ENCODE measurements around the gene KIF26B. TPM values are rescaled to one million over a fixed set of nuclear protein-coding genes. Genes with fewer than 3 reads are reported as not detected.

KIF26B gene
- total and polyA plus RNA-seq, 2 of the 4 experiments (the other 2 are of a cell fraction), result 0.53 to 0.54 TPM

- H4K20me1 ChIP-seq (ENCODE audit: insufficient read depth, low read length), result no peaks in the 10 kb centered on the region
- no peak overlapping the region for H2AFZ ChIP-seq (replicated peaks; ENCODE audit: low read length, poor library complexity)
- no peak overlapping the region for H2AK5ac ChIP-seq (ENCODE audit: low read depth, low read length)
- no peaks in the 10 kb centered on the region for H3K27me3 ChIP-seq (ENCODE audit: control insufficient read depth, insufficient read depth, low read length)
- H2BK120ac ChIP-seq (ENCODE audit: low read depth, low read length), result no peak overlapping the region
- CTCF ChIA-PET, result no interaction called here
- H4K5ac ChIP-seq (ENCODE audit: low read depth, low read length), result no peak overlapping the region
- DNase-seq (no peak), ATAC-seq (ENCODE audit: low read depth) (no peak)
- no peak overlapping the region for H2BK15ac ChIP-seq (ENCODE audit: low read depth, low read length)
- no peak overlapping the region for H3K18ac ChIP-seq (ENCODE audit: low read depth, low read length)
- no peak overlapping the region for H3K14ac ChIP-seq (replicated peaks; ENCODE audit: low read depth, low read length)
- H3K4me1 ChIP-seq (ENCODE audit: control insufficient read depth, insufficient read depth, low read length), result peaks cover 9% of the 10 kb centered on the region; the same call in 1 of the 2 replicates
- H3K79me1 ChIP-seq (ENCODE audit: low read depth in 1 of 2, low read length in 2 of 2), result no peaks in the 10 kb centered on the region
- H3K23ac ChIP-seq (ENCODE audit: low read depth, low read length), result no peak overlapping the region
- in situ Hi-C loops (cut with MboI; ENCODE audit: low sequenced_read_pairs) (no loop called here), intact Hi-C loops (cut with micrococcal nuclease) (no loop called here), dilution Hi-C loops (cut with HindIII; ENCODE audit: low sequenced_read_pairs, unreplicated experiment) (no loop called here)
- peaks cover 21% of the 10 kb centered on the region for H3K36me3 ChIP-seq (ENCODE audit: control insufficient read depth, insufficient read depth, low read length)
- H2AK9ac ChIP-seq (replicated peaks; ENCODE audit: low read depth, low read length, poor library complexity), result no peak overlapping the region
- H3K56ac ChIP-seq (ENCODE audit: extremely low read depth, insufficient read depth, low read length), result no peak overlapping the region
- POLR2A ChIA-PET (ENCODE audit: unreplicated experiment), result no interaction called here
- H3K4ac ChIP-seq (ENCODE audit: low read depth, low read length), result no peak overlapping the region
- no peak overlapping the region for H4K91ac ChIP-seq (ENCODE audit: insufficient read depth, low read depth, low read length)
- no peak overlapping the region for H2BK5ac ChIP-seq (ENCODE audit: low read depth, low read length, poor library complexity, severe bottlenecking)
- H3K4me2 ChIP-seq (ENCODE audit: low read depth, low read length), result no peak overlapping the region
- no peak overlapping the region for H2BK20ac ChIP-seq (ENCODE audit: low read depth, low read length)
- no peak overlapping the region for H4K8ac ChIP-seq (ENCODE audit: low read depth in 2 of 2, low read length in 2 of 2)
- no peak overlapping the region for H3K4me3 ChIP-seq (ENCODE audit: insufficient read depth, low read depth, low read length)
- WGBS, 2 experiments (ENCODE audit: extremely low coverage in 2 of 2, insufficient read length in 1 of 2), result 92% methylated on average over 30 of the region's 45 CpGs; no CpG with 5 or more reads in 1 of the 2 experiments
- no peak overlapping the region for H3K9ac ChIP-seq (ENCODE audit: low read depth, low read length)
- H3K9me3 ChIP-seq (ENCODE audit: control insufficient read depth, insufficient read depth, low read length), result no peaks in the 10 kb centered on the region
- H3K9me1 ChIP-seq (ENCODE audit: insufficient read depth, low read length), result no peaks in the 10 kb centered on the region
- no TSS peak for BruUV-seq (replicated peaks)
- TF ChIP-seq POLR2A (IDR thresholded peaks at IDR 0.05; ENCODE audit: low read depth, low read length) (no peak), FOS (IDR thresholded peaks at IDR 0.05; ENCODE audit: low read depth, low read length) (no peak), RFX5 (IDR thresholded peaks at IDR 0.05; ENCODE audit: low read depth, low read length) (no peak), CHD1 (IDR thresholded peaks at IDR 0.05; ENCODE audit: low read depth, low read length) (no peak), NFE2L2 (IDR thresholded peaks at IDR 0.05; ENCODE audit: low read depth, low read length) (no peak), MAZ (IDR thresholded peaks at IDR 0.05; ENCODE audit: borderline replicate concordance, low read depth, low read length) (no peak), RCOR1 (IDR thresholded peaks at IDR 0.05; ENCODE audit: insufficient replicate concordance, low read length) (no peak), CEBPB (IDR thresholded peaks at IDR 0.05; ENCODE audit: low read depth, low read length) (no peak), CTCF (conservative IDR thresholded peaks at IDR 0.05; ENCODE audit: low read depth, low read length) (no peak), RAD21 (IDR thresholded peaks at IDR 0.05; ENCODE audit: low read length) (no peak), BHLHE40 (IDR thresholded peaks at IDR 0.05; ENCODE audit: low read depth, low read length) (no peak), MAFK (IDR thresholded peaks at IDR 0.05; ENCODE audit: low read depth, low read length) (no peak), USF2 (IDR thresholded peaks at IDR 0.05; ENCODE audit: low read depth, low read length) (no peak), SMC3 (IDR thresholded peaks at IDR 0.05; ENCODE audit: low read depth, low read length) (no peak), MXI1 (IDR thresholded peaks at IDR 0.05; ENCODE audit: borderline replicate concordance, low read depth, low read length) (no peak), ELK1 (IDR thresholded peaks at IDR 0.05; ENCODE audit: borderline replicate concordance, low read depth, low read length) (no peak)
- H3K27ac ChIP-seq (ENCODE audit: insufficient read depth, low read length), result no peak overlapping the region
These were observed 530.5 kb downstream of the KIF26B start for GRCh38 chr1:245685111-245685810.

All from IMR-90 (cell line).